ENCODE data around the gene ITGAL. TPM values are rescaled to one million over a fixed set of nuclear protein-coding genes. Genes with fewer than 3 reads are reported as not detected.

Gene ITGAL
- total RNA-seq, 2 donors from 2014 or later: 6.7 to 7.3 TPM

GRCh38 chr16:30555315-30556124, 83.0 kb downstream of the ITGAL start:
- intact Hi-C loops (cut with DNase I, micrococcal nuclease): no loop called here
- ATAC-seq (no peak), DNase-seq (peak in 1 of 2 donors; percentile 29)

DNA sequence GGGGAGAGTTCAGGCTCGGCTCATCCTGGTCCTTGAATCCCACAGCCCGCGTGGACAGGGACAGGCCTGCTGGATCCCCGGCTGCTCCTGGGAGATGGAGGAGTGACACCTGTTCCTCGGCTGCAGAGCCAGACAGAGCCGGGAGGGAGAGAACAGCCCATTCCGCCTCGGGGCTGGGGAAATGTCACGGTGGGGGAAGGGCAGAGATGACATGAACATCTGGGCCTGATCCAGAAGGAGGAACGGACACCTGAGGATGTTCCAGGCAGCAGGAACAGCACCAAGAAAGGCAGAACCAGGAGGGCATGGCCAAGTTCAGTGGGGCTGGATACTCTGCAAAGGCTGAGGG, 83.6 kb downstream of the ITGAL start:
- ATAC-seq (no peak), DNase-seq (peak in 1 of 2 donors; percentile 49)
- intact Hi-C loops (cut with DNase I, micrococcal nuclease): no loop called here

- ATAC-seq (no peak), DNase-seq (no peak)
- intact Hi-C loops (cut with DNase I, micrococcal nuclease): no loop called here
These were observed 85.1 kb downstream of the ITGAL start for GRCh38 chr16:30557707-30557956.

DNA sequence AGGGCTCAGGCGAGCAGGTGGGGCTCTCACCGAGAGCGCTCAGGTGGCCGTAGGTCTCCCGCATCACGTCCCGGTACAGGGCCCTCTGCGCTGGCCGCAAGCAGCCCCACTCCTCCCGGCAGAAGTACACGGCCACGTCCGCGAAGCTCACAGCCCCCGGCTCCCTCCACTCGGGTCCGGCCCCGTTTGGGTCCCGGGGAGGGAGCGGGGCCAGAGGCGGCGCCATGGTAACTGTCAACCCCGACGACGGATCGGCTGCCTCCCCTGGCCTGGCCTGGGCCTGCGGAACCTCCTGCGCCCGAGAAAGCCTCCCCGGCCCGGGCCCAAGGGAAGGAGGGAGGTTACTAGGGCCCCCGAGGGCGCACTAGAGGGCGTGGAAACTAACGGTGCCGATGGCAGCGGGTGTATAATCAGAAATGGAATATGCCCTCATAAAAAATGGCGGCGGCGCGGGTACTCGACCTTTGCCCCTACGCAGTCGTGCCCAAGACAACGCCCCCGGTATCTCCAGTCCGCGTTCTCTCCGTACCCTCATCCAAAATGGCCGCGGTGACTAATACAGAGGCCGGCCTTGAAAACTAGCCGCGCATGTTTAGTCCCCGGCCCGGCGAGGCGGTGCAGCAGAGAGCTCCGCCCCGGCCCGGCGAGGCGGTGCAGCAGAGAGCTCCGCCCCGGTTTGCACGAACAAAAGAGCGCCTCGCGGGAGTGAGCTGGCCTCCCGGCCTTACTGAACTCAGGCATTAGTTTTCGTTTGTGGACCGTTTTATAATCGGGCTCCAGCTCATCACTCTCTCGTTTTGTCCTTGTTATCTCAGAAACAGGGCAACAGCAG, 85.6 kb downstream of the ITGAL start, which contains the start of gene ZNF764:
TSS of gene ZNF764 (minus strand) at position 418 of the 832 bp plus-strand sequence. CDS start at position 226, 192 bp downstream.
- intact Hi-C loops (cut with DNase I, micrococcal nuclease): no loop called here
- ATAC-seq: peak; percentile 83
- DNase-seq: peak; percentile 97 to 99

- DNase-seq (no peak), ATAC-seq (no peak)
- intact Hi-C loops (cut with DNase I, micrococcal nuclease): no loop called here
These were observed 86.3 kb downstream of the ITGAL start for GRCh38 chr16:30558789-30559377.

- ATAC-seq: no peak
- intact Hi-C loops (cut with DNase I, micrococcal nuclease): no loop called here
- DNase-seq: no peak
These were observed 87.1 kb downstream of the ITGAL start for GRCh38 chr16:30559690-30560089.

- intact Hi-C loops (cut with DNase I, micrococcal nuclease): no loop called here
- ATAC-seq (peak; percentile 1), DNase-seq (peak in 1 of 2 donors; percentile 56)
These were observed 88.7 kb downstream of the ITGAL start for GRCh38 chr16:30561089-30561816.

- peak; percentile 35 for ATAC-seq
- intact Hi-C loops (cut with DNase I, micrococcal nuclease): no loop called here
- peak; percentile 63 to 75 for DNase-seq
These were observed 89.5 kb downstream of the ITGAL start for GRCh38 chr16:30562021-30562420.

- intact Hi-C loops (cut with DNase I, micrococcal nuclease): no loop called here
- ATAC-seq (no peak), DNase-seq (no peak)
These were observed 93.0 kb downstream of the ITGAL start for GRCh38 chr16:30565526-30565925.

DNA sequence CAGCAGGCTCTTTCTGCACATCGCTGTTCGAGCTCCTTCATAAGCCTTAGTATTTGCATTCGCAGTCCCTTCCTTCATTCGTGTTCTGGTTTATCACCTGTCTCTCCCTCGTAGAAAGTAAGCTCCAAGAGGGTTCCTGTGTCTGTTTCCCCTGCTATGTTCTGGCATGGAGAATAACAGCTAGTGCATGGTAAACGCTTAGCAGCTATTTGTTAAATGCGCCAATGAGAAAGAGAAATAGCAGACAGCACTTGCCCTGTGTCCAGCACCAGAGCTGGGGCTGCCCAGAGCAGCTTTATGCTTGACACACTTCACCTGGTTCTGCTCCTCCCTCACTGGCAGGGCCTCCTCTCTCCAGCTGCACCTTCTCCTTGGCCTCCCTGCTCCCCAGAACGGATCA, 93.4 kb downstream of the ITGAL start:
- ATAC-seq (no peak), DNase-seq (no peak)
- intact Hi-C loops (cut with DNase I, micrococcal nuclease): no loop called here

GRCh38 chr16:30566531-30566930, 94.0 kb downstream of the ITGAL start:
- no peak for ATAC-seq
- intact Hi-C loops (cut with DNase I, micrococcal nuclease): no loop called here
- DNase-seq: no peak

- intact Hi-C loops (cut with DNase I, micrococcal nuclease): no loop called here
- no peak for DNase-seq
These were observed 94.8 kb downstream of the ITGAL start for GRCh38 chr16:30567160-30567990.

DNA sequence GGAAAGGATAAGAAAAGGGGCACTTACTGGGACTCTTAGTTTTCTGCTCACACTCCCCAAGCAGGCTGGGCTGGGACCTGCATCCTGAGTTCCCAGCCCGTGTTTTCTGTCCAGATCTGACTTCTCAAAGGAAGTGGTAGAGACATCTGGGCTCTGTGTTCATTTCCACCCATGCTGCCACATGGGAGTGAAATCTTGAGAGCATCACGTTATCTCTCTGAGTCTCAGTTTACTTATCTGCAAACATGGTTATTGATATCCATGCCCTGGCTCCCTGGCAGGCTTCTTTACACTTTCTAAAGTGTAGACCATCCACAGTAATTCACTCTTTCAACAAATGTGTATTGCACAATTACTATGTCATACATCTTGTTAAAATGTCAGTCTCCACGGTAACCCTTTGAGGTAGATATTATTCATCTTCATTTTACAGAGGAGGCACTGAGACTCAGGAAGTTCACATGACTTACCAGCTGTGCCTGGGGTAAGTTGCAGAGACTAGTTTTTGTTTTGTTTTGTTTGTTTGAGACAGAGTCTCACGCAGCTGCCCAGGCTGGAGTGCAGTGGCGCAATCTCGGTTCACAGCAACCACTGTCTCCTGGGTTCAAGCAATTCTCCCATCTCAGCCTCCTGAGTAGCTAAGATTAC, 95.6 kb downstream of the ITGAL start:
- ATAC-seq (no peak), DNase-seq (no peak)
- intact Hi-C loops (cut with DNase I, micrococcal nuclease): no loop called here

More at GRCh38 chr16:30567160-30567990, 94.8 kb downstream of the ITGAL start:
- ATAC-seq: no peak

GRCh38 chr16:30569281-30569680, 96.7 kb downstream of the ITGAL start:
- DNase-seq (no peak), ATAC-seq (no peak)
- intact Hi-C loops (cut with DNase I, micrococcal nuclease): no loop called here

DNA sequence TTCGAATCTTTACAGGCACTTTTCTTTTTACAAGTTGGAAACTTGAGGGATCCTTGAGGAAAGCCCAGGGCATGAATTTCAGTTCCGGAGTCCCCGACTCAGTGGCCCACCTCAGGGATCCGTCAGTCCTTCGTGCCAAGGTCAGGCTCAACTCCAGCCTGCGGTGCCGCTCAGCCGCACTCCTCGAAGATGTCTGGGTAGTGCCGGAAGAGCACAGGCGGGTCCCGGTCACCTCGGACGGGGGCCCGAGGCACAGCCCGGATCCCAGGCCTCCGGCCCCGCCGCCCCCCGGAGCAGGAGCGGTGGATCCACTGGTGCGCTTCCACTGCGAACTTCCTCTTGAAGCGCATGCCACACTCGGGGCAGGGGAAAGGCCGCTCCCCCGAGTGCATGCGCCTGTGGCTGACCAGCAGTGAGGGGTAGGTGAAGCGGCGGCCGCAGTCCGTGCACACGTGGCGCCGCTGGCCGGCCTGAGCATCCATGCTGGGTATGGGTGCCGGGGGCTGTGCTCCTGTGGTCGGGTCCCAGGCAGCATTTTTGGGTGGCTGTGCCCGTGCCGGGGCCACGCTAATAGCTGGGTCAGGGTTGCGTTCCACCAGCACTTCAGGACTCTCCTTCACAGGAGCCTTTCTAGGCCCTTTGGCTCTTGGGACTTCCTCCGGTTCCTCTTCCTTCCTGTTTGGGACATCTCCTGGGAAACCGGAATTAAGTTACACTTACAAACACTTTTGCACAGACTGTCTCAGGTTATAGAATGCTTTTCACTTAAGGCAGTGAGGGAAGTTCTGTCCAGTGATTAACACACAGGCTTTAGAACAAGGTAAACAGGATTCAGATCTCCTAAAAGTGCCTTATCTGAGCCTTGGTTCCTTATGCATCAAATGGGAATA, 97.4 kb downstream of the ITGAL start:
- ATAC-seq (no peak), DNase-seq (no peak)
- intact Hi-C loops (cut with DNase I, micrococcal nuclease): no loop called here

DNA sequence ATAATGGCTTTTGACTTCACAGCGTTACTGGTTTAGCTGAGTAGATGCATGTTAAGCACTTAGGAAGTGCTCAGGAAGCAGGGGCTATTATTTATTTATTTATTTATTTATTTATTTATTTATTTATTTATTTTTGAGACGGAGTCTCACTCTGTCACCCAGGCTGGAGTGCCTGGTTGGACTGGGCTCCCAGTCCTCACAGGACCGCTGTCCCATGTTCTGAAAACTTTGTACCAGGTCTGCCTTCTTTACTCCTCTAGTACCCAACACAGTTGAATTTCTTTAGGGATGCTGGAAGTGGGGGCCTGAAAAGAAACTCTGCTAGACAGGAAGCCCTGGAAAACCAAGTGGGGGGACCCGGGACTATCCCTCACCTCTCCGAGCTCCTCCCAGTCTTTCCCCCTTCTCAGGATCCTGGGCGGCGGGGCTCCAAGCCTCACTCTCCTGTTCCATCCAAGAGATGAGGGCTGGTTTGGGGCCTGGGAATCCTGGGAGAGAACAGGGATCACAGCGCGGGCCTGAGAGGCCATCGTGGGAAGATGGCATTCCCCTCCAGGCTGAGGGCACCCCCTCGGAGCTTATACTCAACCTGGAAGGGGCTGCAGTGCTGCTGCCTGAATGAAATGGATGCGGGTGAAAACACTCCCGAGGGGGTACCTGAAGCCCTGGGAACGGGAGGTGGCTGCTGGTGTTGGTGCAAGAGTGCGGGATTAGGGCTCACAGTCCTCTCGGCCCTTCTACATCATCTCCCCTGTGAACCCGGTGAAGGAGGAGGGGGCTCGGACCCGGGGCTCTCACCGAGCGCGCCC, 98.3 kb downstream of the ITGAL start:
- intact Hi-C loops (cut with DNase I, micrococcal nuclease): no loop called here
- ATAC-seq (peak; percentile 16), DNase-seq (peak in 1 of 2 donors; percentile 50)
